Kidney (tissue), 14 donors: ENCODE measurements around the gene FAM184B. TPM values are rescaled to one million over a fixed set of nuclear protein-coding genes. Genes with fewer than 3 reads are reported as not detected.
A peak's percentile ranks its signal among the peaks of the same experiment; 100 is the strongest.

Experiments
- DNase-seq, 5 donors: peaks; one replicate each; pipeline ENCODE4 v3.0.0-alpha.2; 2013 to 2020
- FAIRE-seq: peaks from 2 replicates; lab custom pipeline; 2012; peaks lifted over from hg19 to GRCh38; lab: Jason Lieb, UNC
- H3K27ac ChIP-seq, 2 donors: one replicate each; pipeline ENCODE4 v1.7.0; 2013; ENCODE audit warnings: low read depth in 2 of 2, low read length in 2 of 2, inconsistent platforms in 1 of 2
- H3K27me3 ChIP-seq: one replicate; pipeline ENCODE4 v1.7.1; 2013; ENCODE audit warnings: low read length, inconsistent platforms; ENCODE audit not compliant: control insufficient read depth, insufficient read depth
- H3K36me3 ChIP-seq, 3 donors: one replicate each; pipeline versions ENCODE4 v1.7.0 to v1.7.1; 2013; ENCODE audit warnings: low read length in 3 of 3, control low read depth in 1 of 3, inconsistent platforms in 1 of 3; ENCODE audit not compliant: insufficient read depth in 3 of 3, control insufficient read depth in 2 of 3
- H3K4me1 ChIP-seq, 3 donors: one replicate each; pipeline versions ENCODE4 v1.7.0 to v1.7.1; 2013; ENCODE audit warnings: low read length in 3 of 3, inconsistent platforms in 1 of 3, low read depth in 1 of 3; ENCODE audit not compliant: control insufficient read depth in 2 of 3, insufficient read depth in 2 of 3
- H3K4me3 ChIP-seq, 3 donors: one replicate each; pipeline versions ENCODE4 v1.7.0 to v1.8.1; 2013; ENCODE audit warnings: low read length in 3 of 3, control low read depth in 1 of 3, inconsistent platforms in 1 of 3
- H3K9ac ChIP-seq, 3 donors: one replicate each; pipeline versions ENCODE4 v1.7.0 to v1.7.1; 2013; ENCODE audit warnings: low read length in 3 of 3, control low read depth in 1 of 3, inconsistent platforms in 1 of 3
- H3K9me3 ChIP-seq, 3 donors: one replicate each; pipeline versions ENCODE4 v1.7.0 to v1.7.1; 2013; ENCODE audit warnings: low read length in 3 of 3, control low read depth in 1 of 3, inconsistent platforms in 1 of 3; ENCODE audit not compliant: control insufficient read depth in 2 of 3, insufficient read depth in 1 of 3
- CTCF ChIP-seq: IDR thresholded peaks from 3 replicates; pipeline ENCODE4 v1.5.1; 2012; ENCODE audit warnings: mild to moderate bottlenecking, moderate library complexity, borderline replicate concordance; ENCODE audit not compliant: insufficient read depth; ENCODE audit errors: extremely low read depth
- intact Hi-C: fragments of 100-400 bp; cut with DNase I; formaldehyde crosslinking; loops from one replicate; pipeline ENCODE4 v1.11.1; 2022
- polyA plus RNA-seq: library from polyadenylated mRNA; stranded (reverse); fragments of 350-450 nt; fragmentation: Illumina TruSeq; extraction: RNeasy Lipid Tissue Mini Kit (QIAGEN cat#74804); gene quantifications from one replicate; pipeline ENCODE4 v1.2.3, GENCODE V29; 2014; ENCODE audit warnings: low read depth, low replicate concordance; ENCODE audit not compliant: insufficient read depth
- total RNA-seq: library from RNA; stranded (reverse); fragmentation: NEBNext Ultra II Directional; extraction: Animal tissue kit (Norgen Biotek cat#: 25700); gene quantifications from one replicate; pipeline ENCODE4 v1.2.1, GENCODE V29; 2021
- donor health status: control.
- donor health status: control.
- donor health status: control.
- donor health status: control.
- donor health status: control.
- donor health status: DM: yes; HTN: yes; CAD: no.
- donor health status: Normal renal cell carcinoma (clear cell type).

The FAM184B gene
- total and polyA plus RNA-seq, 2 donors from 2014 or later = 0.09 to 0.39 TPM

- no peak overlapping the region for H3K4me3 ChIP-seq
- no peaks in the 10 kb centered on the region for H3K27me3 ChIP-seq
- H3K27ac ChIP-seq = no peak overlapping the region
- no peaks in the 10 kb centered on the region for H3K36me3 ChIP-seq
- DNase-seq (no peak), FAIRE-seq (no peak)
- no peaks in the 10 kb centered on the region for H3K4me1 ChIP-seq
- H3K9ac ChIP-seq = no peak overlapping the region
- intact Hi-C loops = no loop called here
- TF ChIP-seq CTCF = no peak
- H3K9me3 ChIP-seq = no peaks in the 10 kb centered on the region
These were observed 11.8 kb downstream of the FAM184B start for GRCh38 chr4:17769406-17770174.

GRCh38 chr4:17766826-17767458, 14.5 kb downstream of the FAM184B start:
- H3K9ac ChIP-seq = no peak overlapping the region
- no peak overlapping the region for H3K4me3 ChIP-seq
- DNase-seq (no peak), FAIRE-seq (no peak)
- no peak for TF ChIP-seq CTCF
- intact Hi-C loops = no loop called here
- no peaks in the 10 kb centered on the region for H3K27me3 ChIP-seq
- H3K4me1 ChIP-seq = no peaks in the 10 kb centered on the region
- H3K36me3 ChIP-seq = no peaks in the 10 kb centered on the region
- H3K9me3 ChIP-seq = no peaks in the 10 kb centered on the region
- H3K27ac ChIP-seq = no peak overlapping the region

- Histone ChIP-seq H3K36me3 (no peaks in the 10 kb centered on the region), H3K9me3 (no peaks in the 10 kb centered on the region), H3K4me3 (no peak overlapping the region), H3K27me3 (no peaks in the 10 kb centered on the region), H3K4me1 (no peaks in the 10 kb centered on the region), H3K9ac (no peak overlapping the region), H3K27ac (no peak overlapping the region)
- intact Hi-C loops = no loop called here
- TF ChIP-seq CTCF = no peak
- DNase-seq (peak in 2 of 5 donors; percentile 13 to 28), FAIRE-seq (no peak)
These were observed 15.7 kb downstream of the FAM184B start for GRCh38 chr4:17765514-17766286.
